Measurements from ENCODE around the gene SUSD6.

Gene SUSD6

GRCh38 chr14:69662636-69663299 lies 51.4 kb downstream of the SUSD6 start:
- H3K27me3 ChIP-seq (ENCODE audit: control insufficient read depth in 3 of 3, insufficient read depth in 3 of 3, low read depth in 1 of 3, low read length in 3 of 3), result no peaks in the 10 kb centered on the region
- peaks cover 5 to 18% of the 10 kb centered on the region in 2 donors for H3K4me1 ChIP-seq (ENCODE audit: control insufficient read depth in 2 of 2, insufficient read depth in 1 of 2, low read depth in 1 of 2, low read length in 2 of 2)
- no peak overlapping the region for H3K27ac ChIP-seq (replicated peaks; ENCODE audit: low read length)
- H2BK5ac ChIP-seq (ENCODE audit: low read length), result no peak overlapping the region
- no peak overlapping the region for H3K4me2 ChIP-seq (ENCODE audit: insufficient read depth, low read length, poor library complexity, severe bottlenecking)
- no peak overlapping the region for H2AFZ ChIP-seq (ENCODE audit: low read length)
- H3K79me1 ChIP-seq (ENCODE audit: low read depth, low read length), result no peaks in the 10 kb centered on the region
- no peak overlapping the region for H2AK5ac ChIP-seq (ENCODE audit: low read depth, low read length)
- H3K9me3 ChIP-seq (replicated peaks in 1 of 2; ENCODE audit: control insufficient read depth in 2 of 2, insufficient read depth in 1 of 2, low read depth in 1 of 2, low read length in 2 of 2), result no peaks in the 10 kb centered on the region
- no peak overlapping the region for H3K18ac ChIP-seq (ENCODE audit: low read length)
- H2BK120ac ChIP-seq (ENCODE audit: low read depth, low read length), result no peak overlapping the region
- peaks cover 0 to 18% of the 10 kb centered on the region in 2 donors for H3K36me3 ChIP-seq (replicated peaks in 1 of 2; ENCODE audit: control insufficient read depth in 2 of 2, insufficient read depth in 2 of 2, low read length in 2 of 2)
- no peak overlapping the region for H3K23ac ChIP-seq (ENCODE audit: low read depth, low read length, poor library complexity)
- no peak overlapping the region for H2BK12ac ChIP-seq (ENCODE audit: low read length)
- H4K91ac ChIP-seq (ENCODE audit: low read depth, low read length, poor library complexity), result no peak overlapping the region
- H2BK15ac ChIP-seq (ENCODE audit: low read length), result no peak overlapping the region
- no peak for DNase-seq (ENCODE audit: low spot score)
- WGBS, 2 donors (ENCODE audit: extremely low coverage in 2 of 2, insufficient read length in 2 of 2, insufficient replicate concordance in 1 of 2), result no CpG with 5 or more reads among the region's 1 CpG
- H4K8ac ChIP-seq (ENCODE audit: low read depth, low read length), result no peak overlapping the region
- no peak overlapping the region for H3K4me3 ChIP-seq (ENCODE audit: low read length in 2 of 2)
- no peak overlapping the region for H3K9ac ChIP-seq (ENCODE audit: low read depth, low read length, poor library complexity)
- H3K4ac ChIP-seq (ENCODE audit: low read length), result no peak overlapping the region
- H3K14ac ChIP-seq (ENCODE audit: low read length), result no peak overlapping the region

- Histone ChIP-seq H2BK5ac (ENCODE audit: low read length) (no peak overlapping the region), H3K4me1 (ENCODE audit: control insufficient read depth in 2 of 2, insufficient read depth in 1 of 2, low read depth in 1 of 2, low read length in 2 of 2) (peaks cover under 1 to 14% of the 10 kb centered on the region in 2 donors), H3K18ac (ENCODE audit: low read length) (no peak overlapping the region), H2BK120ac (ENCODE audit: low read depth, low read length) (no peak overlapping the region), H3K27me3 (ENCODE audit: control insufficient read depth in 3 of 3, insufficient read depth in 3 of 3, low read depth in 1 of 3, low read length in 3 of 3) (no peaks in the 10 kb centered on the region), H3K4ac (ENCODE audit: low read length) (no peak overlapping the region), H3K9ac (ENCODE audit: low read depth, low read length, poor library complexity) (no peak overlapping the region), H3K9me3 (replicated peaks in 1 of 2; ENCODE audit: control insufficient read depth in 2 of 2, insufficient read depth in 1 of 2, low read depth in 1 of 2, low read length in 2 of 2) (no peaks in the 10 kb centered on the region), H3K79me1 (ENCODE audit: low read depth, low read length) (no peaks in the 10 kb centered on the region), H4K8ac (ENCODE audit: low read depth, low read length) (no peak overlapping the region), H3K14ac (ENCODE audit: low read length) (no peak overlapping the region), H2BK12ac (ENCODE audit: low read length) (no peak overlapping the region), H3K4me2 (ENCODE audit: insufficient read depth, low read length, poor library complexity, severe bottlenecking) (no peak overlapping the region), H2BK15ac (ENCODE audit: low read length) (no peak overlapping the region), H2AFZ (ENCODE audit: low read length) (no peak overlapping the region), H3K27ac (replicated peaks; ENCODE audit: low read length) (no peak overlapping the region), H3K36me3 (replicated peaks in 1 of 2; ENCODE audit: control insufficient read depth in 2 of 2, insufficient read depth in 2 of 2, low read length in 2 of 2) (peaks cover 0 to 18% of the 10 kb centered on the region in 2 donors), H3K23ac (ENCODE audit: low read depth, low read length, poor library complexity) (no peak overlapping the region), H3K4me3 (ENCODE audit: low read length in 2 of 2) (no peak overlapping the region), H2AK5ac (ENCODE audit: low read depth, low read length) (no peak overlapping the region), H4K91ac (ENCODE audit: low read depth, low read length, poor library complexity) (no peak overlapping the region)
- no CpG with 5 or more reads among the region's 3 CpGs for WGBS, 2 donors (ENCODE audit: extremely low coverage in 2 of 2, insufficient read length in 2 of 2, insufficient replicate concordance in 1 of 2)
- no peak for DNase-seq (ENCODE audit: low spot score)
Measured at GRCh38 chr14:69663300-69663643, 51.9 kb downstream of the SUSD6 start.

DNA sequence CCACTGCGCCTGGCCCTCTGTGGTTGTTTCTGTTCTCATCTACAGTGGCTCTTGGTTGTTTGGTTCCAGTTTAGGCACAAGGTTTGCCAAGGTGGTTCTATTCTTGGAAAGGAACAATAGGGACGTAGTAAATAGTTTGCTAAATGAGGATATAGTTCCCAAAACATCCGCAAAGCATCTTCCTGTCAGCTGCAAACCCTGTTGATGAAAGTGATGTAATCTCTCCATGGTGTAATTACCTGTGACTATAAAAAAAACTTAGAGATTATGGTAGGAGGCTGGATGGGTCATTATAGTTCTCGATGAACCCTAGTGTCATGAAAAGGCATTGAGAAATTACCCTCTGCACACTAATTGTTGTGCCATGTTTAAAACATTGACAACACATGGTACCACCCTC lies 52.9 kb downstream of the SUSD6 start:
- no peak overlapping the region for H3K4ac ChIP-seq (ENCODE audit: low read length)
- DNase-seq (ENCODE audit: low spot score), result no peak
- H2BK15ac ChIP-seq (ENCODE audit: low read length), result no peak overlapping the region
- H3K27ac ChIP-seq (replicated peaks; ENCODE audit: low read length), result no peak overlapping the region
- no peak overlapping the region for H3K4me3 ChIP-seq (ENCODE audit: low read length in 2 of 2)
- H3K79me1 ChIP-seq (ENCODE audit: low read depth, low read length), result no peaks in the 10 kb centered on the region
- H3K4me2 ChIP-seq (ENCODE audit: insufficient read depth, low read length, poor library complexity, severe bottlenecking), result no peak overlapping the region
- H3K9me3 ChIP-seq (replicated peaks in 1 of 2; ENCODE audit: control insufficient read depth in 2 of 2, insufficient read depth in 1 of 2, low read depth in 1 of 2, low read length in 2 of 2), result no peaks in the 10 kb centered on the region
- no peak overlapping the region for H2AFZ ChIP-seq (ENCODE audit: low read length)
- peaks cover 0 to 10% of the 10 kb centered on the region in 2 donors for H3K4me1 ChIP-seq (ENCODE audit: control insufficient read depth in 2 of 2, insufficient read depth in 1 of 2, low read depth in 1 of 2, low read length in 2 of 2)
- H3K27me3 ChIP-seq (ENCODE audit: control insufficient read depth in 3 of 3, insufficient read depth in 3 of 3, low read depth in 1 of 3, low read length in 3 of 3), result no peaks in the 10 kb centered on the region
- H3K23ac ChIP-seq (ENCODE audit: low read depth, low read length, poor library complexity), result no peak overlapping the region
- no peak overlapping the region for H2BK5ac ChIP-seq (ENCODE audit: low read length)
- H3K14ac ChIP-seq (ENCODE audit: low read length), result no peak overlapping the region
- H3K36me3 ChIP-seq (replicated peaks in 1 of 2; ENCODE audit: control insufficient read depth in 2 of 2, insufficient read depth in 2 of 2, low read length in 2 of 2), result peaks cover 0 to 11% of the 10 kb centered on the region in 2 donors
- H4K91ac ChIP-seq (ENCODE audit: low read depth, low read length, poor library complexity), result no peak overlapping the region
- no peak overlapping the region for H3K9ac ChIP-seq (ENCODE audit: low read depth, low read length, poor library complexity)
- H3K18ac ChIP-seq (ENCODE audit: low read length), result no peak overlapping the region
- H2BK120ac ChIP-seq (ENCODE audit: low read depth, low read length), result no peak overlapping the region
- WGBS, 2 donors (ENCODE audit: extremely low coverage in 2 of 2, insufficient read length in 2 of 2, insufficient replicate concordance in 1 of 2), result no CpG with 5 or more reads among the region's 4 CpGs
- no peak overlapping the region for H2AK5ac ChIP-seq (ENCODE audit: low read depth, low read length)
- no peak overlapping the region for H2BK12ac ChIP-seq (ENCODE audit: low read length)
- no peak overlapping the region for H4K8ac ChIP-seq (ENCODE audit: low read depth, low read length)

GRCh38 chr14:69664865-69665526 lies 53.6 kb downstream of the SUSD6 start:
- Histone ChIP-seq H3K4me2 (ENCODE audit: insufficient read depth, low read length, poor library complexity, severe bottlenecking) (no peak overlapping the region), H4K8ac (ENCODE audit: low read depth, low read length) (no peak overlapping the region), H3K14ac (ENCODE audit: low read length) (no peak overlapping the region), H2BK12ac (ENCODE audit: low read length) (no peak overlapping the region), H2AK5ac (ENCODE audit: low read depth, low read length) (no peak overlapping the region), H3K27ac (replicated peaks; ENCODE audit: low read length) (no peak overlapping the region), H4K91ac (ENCODE audit: low read depth, low read length, poor library complexity) (no peak overlapping the region), H3K36me3 (replicated peaks in 1 of 2; ENCODE audit: control insufficient read depth in 2 of 2, insufficient read depth in 2 of 2, low read length in 2 of 2) (peaks cover 0 to 5% of the 10 kb centered on the region in 2 donors), H2BK15ac (ENCODE audit: low read length) (no peak overlapping the region), H3K4me1 (ENCODE audit: control insufficient read depth in 2 of 2, insufficient read depth in 1 of 2, low read depth in 1 of 2, low read length in 2 of 2) (peaks cover 0 to 10% of the 10 kb centered on the region in 2 donors), H3K23ac (ENCODE audit: low read depth, low read length, poor library complexity) (peak overlapping the region; percentile 5), H3K9me3 (replicated peaks in 1 of 2; ENCODE audit: control insufficient read depth in 2 of 2, insufficient read depth in 1 of 2, low read depth in 1 of 2, low read length in 2 of 2) (no peaks in the 10 kb centered on the region), H3K79me1 (ENCODE audit: low read depth, low read length) (no peaks in the 10 kb centered on the region), H2BK120ac (ENCODE audit: low read depth, low read length) (no peak overlapping the region), H3K27me3 (ENCODE audit: control insufficient read depth in 3 of 3, insufficient read depth in 3 of 3, low read depth in 1 of 3, low read length in 3 of 3) (no peaks in the 10 kb centered on the region), H3K4me3 (ENCODE audit: low read length in 2 of 2) (no peak overlapping the region), H3K18ac (ENCODE audit: low read length) (no peak overlapping the region), H3K4ac (ENCODE audit: low read length) (no peak overlapping the region), H2BK5ac (ENCODE audit: low read length) (no peak overlapping the region), H2AFZ (ENCODE audit: low read length) (no peak overlapping the region), H3K9ac (ENCODE audit: low read depth, low read length, poor library complexity) (no peak overlapping the region)
- WGBS, 2 donors (ENCODE audit: extremely low coverage in 2 of 2, insufficient read length in 2 of 2, insufficient replicate concordance in 1 of 2), result no CpG with 5 or more reads among the region's 7 CpGs
- no peak for DNase-seq (ENCODE audit: low spot score)
